NCI-H226 (cell line): ENCODE data around the gene UNC45A.

Experiments used
- DNase-seq: peaks from one replicate; pipeline ENCODE4 v3.0.0-alpha.2; 2015

Gene UNC45A

DNA sequence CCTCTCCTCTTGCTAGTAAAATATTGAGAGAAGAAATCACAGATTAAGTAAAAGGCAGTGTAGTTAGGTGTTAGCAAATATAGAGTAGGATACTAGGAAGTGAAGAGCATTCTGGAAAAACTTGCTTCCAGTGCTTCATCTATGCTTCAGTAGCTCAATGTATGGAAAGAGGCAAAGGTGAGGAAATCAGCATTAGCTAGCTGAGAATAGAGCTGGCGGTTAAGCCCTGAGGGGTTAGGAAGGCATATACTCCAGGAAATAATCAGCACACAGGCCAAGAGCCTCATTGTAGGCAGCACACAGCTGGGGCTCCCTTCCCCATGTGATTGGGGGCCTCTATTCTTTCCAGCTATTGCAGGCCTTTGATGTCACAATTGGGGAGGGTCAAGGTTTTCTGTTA, 33.3 kb downstream of the UNC45A start:
- DNase-seq: no peak

DNA sequence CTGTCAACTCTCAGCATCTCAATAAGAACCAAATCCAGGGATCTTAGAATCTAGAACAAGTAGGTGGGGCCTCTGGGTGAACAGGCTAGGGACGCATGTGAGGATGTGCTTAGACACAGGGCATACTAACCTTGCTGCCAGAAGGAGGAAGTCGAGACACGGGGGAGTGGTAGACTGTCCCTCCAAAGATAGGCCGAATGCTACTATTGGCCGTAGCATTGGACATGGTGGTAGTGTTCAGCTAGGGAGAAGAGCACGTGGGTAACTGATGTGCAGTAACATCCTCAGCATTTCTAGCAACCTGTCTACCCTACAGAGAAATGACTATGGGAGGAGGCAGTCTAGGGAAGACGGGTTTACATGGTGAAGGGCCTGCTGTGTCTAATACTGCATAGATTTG, 35.2 kb downstream of the UNC45A start:
- DNase-seq: no peak

DNA sequence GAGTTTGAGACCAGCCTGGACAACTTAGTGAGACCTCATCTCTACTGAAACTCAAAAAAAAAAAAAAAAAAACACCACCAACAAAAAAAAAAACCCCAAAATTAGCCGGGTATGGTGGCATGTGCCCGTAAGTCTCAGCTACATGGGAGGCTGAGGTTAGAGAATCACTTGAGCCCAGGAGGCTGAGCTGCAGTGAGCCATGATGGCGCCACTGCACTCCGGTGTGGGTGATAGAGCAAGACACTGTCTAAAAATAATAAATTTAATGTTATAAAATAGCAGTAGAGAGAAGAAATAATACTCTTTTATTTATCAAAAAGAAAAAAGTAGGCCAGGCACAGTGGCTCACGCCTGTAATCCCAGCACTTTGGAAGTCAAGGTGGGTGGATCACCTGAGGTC, 37.0 kb downstream of the UNC45A start:
- DNase-seq: no peak

DNA sequence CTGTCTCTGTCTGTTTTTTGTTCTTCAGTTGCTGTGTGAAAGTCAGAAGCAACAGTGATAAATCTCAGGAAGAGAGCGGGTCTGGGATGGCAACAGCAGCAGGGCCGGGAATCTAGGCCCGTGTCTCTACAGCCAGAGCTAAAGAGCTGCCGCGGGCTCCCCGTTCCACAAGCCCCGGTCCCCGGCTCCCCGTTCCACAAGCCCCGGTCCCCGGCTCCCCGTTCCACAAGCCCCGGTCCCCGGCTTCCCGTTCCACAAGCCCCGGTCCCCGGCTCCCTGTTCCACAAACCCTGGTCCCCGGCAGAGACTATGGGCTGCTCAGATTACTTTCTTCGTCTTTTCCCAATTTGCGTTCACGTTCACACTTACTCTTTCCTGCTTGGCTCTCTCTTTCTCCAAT, 39.1 kb downstream of the UNC45A start:
- no peak for DNase-seq

DNA sequence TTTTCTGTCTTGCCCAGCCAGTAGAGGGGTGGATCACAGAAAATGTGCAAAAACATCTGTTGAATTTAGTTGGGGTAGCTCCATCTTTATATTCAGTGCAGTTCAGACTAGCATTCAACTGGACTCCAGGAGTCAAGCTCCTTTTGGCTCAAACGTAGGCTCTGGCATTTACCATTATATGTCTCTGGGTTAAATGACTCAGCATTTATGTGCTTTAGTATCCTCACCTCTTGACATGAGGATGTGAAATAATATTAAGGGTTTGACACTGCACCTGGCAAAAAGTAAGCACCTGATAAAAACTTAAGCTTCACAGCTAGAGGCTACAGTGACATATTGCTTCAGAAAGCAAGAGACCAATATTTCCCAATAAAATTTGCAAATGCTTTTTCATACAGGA, 44.5 kb downstream of the UNC45A start:
- DNase-seq: no peak

DNA sequence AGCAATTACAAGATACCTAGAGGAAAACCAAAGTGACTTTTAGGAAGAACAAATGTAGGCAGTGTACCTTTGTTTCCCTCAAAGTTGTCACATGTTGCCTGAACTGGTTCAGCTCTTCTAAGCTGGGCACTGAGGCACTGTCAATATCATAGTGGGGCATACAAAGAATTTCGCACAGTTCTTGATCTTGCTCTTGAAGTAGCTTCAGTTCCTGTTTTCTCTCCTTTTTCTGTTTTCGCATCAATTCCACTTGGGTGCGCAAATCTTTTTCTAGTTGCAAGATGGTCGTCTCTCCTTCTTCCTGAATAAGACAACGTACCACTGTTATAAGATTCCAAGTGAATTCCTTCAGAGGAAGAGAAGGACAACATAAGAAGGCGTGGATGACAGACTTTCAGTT, 46.6 kb downstream of the UNC45A start:
- DNase-seq: no peak

DNA sequence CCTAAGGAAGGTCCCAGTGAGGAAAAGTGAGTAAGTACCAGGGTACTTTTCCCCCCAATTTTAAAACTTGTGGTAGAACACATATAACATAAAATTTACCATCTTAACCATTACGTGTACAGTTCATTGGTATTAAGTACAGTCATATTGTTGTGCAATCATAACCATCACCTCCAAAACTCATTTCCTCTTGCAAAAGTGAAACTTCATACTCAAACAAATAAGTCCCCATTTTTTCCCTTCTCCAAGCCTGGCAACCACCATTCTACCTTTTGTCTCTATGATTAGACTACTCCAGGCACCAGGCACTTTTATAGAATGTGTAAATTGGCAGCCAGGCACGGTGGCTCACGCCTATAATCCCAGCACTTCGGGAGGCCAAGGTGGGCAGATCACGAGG, 47.0 kb downstream of the UNC45A start:
- DNase-seq: no peak

DNA sequence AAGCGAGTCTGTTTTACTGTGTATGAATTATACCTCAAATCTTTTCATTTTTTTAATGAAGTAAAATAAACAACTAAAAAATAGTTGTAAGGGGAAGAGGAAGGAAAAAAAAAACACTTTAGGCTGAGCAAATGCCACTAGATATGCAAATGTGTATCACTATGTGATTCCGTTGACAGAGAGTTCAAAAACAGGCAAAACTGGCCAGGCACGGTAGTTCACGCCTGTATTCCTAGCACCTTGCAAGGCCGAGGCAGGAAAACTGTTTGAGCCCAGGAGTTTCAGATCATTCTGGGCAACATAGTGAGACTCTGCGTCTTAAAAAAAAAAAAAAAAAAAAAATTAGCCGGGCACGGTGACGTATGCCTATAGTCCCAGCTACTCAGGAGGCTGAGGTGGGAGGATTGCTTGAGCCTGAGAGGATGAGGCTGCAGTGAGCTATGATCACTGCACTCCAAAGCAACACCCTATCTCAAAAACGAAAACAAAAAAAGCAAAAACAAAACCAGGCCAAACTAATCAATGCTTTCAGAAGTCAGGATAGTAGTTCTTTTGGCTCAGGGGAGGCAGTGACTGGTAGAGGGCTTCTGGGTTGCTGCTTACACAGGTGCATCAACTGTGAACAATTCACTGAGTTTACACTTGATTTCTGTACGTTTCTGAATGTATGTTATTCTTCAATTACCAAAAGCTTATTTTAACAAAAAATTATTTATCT, 51.9 kb downstream of the UNC45A start:
- no peak for DNase-seq

DNA sequence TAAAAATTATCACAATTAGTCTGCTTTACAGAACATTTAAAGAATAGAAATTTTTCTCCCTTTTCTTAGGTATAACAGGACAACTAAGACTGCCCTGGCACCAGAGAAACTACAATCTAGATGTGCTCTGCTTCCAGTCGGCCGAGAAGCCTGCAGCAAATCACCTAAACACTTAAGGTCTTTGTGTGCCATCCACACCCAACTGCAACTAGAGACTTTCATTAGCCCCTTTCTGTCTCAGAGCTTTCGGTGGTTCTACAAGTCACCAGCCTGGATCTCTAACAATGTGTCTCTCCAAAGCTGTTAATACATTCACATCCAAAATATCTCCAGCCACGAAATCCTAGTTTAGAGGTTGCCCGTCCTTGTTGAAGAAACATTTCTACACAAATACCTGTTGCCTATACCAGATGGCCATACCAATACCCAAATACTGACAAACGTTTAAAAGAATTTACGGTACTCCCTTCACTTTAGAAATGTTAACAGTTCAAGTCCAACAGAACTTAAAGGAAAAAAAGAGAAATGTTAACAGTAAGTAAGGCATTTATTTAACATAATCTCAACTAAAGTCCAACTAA, 52.6 kb downstream of the UNC45A start:
- DNase-seq: no peak

DNA sequence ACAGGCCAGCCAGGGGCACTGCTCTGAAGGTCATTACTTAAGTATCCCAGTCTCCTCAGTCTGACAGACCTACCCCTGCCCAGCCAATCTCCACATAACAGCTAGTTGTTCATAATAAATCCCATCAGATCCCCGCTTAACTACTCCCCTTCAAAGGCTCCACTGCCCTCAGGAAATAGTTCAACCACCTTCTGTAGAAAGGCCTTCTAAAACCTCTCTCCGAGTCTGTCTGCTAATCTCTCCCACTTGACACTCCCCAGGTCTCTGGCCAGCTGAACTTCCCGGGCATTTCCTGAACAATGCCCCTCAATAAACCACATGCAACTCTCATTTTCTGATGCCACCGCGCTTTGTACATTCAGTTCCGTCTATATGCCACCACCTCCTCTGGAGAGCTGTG, 53.2 kb downstream of the UNC45A start:
- no peak for DNase-seq

DNA sequence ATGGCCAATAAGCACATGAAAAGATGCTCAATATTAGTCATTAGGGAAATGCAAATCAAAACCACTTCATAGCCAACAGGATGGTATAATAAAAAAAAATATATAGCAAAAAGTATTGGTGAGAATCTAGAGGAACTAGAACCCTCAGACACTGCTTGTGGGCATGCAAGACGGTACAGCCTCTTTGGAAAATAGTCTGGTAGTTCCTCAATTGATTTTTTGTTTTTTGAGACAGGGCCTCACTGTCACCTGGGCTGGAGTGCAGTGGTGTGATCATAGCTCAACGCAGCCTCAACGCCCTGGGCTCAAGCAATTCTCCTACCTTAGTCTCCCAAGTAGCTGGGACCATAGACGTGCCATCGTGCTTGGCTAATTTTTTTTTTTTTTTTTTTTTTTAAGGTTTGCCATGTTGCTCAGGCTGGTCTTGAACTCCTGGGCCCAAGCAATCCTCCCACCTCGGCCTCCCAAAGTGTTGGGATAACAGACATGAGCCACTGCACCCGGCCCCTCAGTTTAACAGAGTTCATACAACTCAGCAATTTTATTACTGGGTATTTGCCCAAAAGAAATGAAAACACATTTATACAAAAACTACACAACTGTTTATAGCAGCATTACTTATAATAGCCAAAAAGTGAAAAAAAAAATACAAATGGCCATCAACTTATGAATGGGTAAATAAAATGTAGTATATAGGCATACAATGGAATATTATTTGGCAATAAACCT, 54.1 kb downstream of the UNC45A start:
- DNase-seq: no peak

DNA sequence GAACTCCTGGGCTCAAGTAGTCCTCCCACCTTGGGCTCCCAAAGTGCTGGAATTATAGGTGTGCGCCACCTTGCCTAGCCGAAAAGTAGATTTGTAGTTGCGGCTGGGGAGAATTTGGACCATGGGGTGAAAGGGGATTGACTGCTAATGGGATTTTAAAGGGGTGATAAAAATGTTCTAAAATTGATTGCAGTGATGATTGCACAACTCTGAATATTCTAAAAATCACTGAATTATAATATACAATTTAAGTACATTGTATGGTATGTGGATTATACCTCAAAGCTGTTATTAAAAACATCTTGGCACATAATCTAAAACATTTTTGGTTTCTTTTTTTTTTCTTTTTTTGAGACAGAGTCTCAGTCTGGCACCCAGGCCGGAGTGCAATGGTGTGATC, 55.4 kb downstream of the UNC45A start:
- no peak for DNase-seq

DNA sequence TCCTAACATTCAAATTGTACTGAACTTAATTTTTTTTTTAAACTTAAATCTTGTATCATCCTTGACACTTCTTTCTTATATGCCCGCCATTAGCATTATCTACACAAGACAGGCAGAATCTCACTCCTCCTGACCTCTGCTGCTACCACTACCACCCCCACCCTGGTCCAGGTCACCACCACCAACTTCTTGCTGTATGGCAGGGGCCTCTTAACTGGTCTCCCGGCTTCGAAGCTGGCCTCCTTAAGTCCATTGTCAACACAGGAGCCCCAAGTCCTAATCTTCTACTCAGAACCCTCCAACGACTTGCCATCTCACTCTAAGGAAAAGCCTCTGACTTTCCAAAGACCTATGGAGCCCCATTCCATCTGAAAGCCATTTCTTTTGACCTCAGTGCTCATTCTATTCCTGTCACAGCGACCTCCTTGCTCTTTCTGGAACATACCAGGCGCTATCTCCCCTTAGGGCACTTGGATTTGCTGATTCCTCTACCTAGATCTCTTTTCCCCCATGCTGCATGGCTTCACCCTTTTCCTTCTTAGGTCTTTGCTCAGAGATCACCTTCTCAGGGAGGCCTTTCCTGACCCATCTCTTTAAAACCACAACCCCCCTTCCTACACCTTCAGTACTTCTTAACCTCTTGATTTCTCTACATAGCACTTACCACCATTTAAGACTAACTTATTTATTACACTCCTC, 56.7 kb downstream of the UNC45A start:
- DNase-seq: no peak

DNA sequence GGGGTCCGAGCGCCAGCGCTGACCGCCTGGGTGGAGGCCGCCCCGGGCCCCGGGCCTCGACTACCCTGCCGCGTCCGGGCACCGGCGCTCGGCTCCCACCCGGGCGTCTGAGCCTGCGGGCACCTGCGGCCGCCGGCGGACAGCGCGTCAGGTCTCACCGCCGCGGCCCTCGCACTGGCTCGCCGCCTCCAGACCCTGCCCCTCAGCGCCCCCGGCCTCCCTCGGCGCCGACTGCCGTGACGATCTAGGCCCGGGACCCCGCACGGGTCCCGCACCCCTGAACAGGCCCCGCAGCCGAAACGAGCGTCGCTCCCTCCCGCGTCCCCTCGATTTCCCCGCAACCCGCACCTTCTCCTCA, 59.0 kb downstream of the UNC45A start:
- DNase-seq: no peak

DNA sequence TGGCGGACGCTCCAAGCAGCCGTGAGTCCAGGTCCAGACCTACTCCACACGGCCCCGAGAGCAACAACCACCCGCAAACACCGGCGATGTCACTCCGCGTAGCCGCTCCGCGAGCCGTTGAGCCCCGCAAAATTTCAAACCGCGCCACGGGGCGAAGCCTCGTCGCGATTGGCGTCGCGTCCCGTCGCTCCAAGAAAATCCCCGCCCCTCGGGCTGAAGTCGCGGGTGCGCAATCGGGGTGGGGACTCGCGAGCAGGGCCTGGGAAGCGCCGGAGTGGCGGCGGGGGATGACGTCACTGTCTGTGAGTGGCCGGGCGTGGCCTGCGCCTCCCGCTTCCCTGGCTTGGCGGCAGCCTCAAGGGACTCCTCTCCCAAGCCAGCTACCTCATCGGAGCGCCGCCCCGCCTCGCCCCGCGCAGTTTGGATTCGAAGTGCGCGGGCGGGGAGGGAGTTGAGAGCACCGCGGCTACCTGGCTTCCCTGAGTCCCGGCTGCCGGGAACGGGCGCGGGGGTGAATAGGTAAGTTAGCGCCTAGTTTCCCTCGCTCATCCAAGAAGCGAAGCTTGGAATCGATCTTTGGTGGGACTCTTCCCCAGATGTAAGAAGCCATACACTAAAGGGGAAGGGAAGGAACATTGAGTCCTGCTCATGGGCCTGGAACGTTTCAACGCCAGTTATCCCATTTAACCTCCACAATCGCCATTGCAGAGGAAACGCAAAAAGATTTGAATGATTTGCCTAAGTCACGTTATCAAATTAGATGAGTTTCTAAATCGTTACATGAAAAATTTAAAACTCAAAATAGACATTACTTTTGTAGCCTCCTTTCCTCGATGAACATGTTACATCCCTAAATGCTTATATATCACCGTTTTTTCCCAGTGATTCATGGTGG, 59.6 kb downstream of the UNC45A start, which contains the start of gene PRC1:
TSS of gene PRC1 (minus strand) at position 119 of the 895 bp plus-strand sequence. CDS start at position 1, 118 bp downstream.
- DNase-seq: peak; percentile 99

DNA sequence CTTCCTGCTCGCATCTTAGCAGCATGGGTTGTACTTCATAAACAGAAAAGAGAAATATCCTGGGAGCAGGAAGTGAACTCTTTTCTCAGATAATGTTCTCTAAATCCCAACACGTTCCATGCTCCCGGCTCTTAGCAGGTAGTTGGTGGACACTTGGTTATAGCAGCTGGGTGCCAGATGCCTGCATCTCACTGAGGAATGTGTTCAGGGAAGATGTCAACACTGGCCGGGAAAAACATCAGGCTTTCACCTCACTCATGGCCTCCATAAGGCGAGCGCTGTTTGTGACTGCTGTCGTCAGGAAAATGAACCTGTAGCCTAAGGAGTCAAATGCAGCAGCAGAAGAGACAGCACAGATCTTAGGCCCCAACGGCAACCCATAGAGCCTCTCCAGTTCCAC, 63.7 kb downstream of the UNC45A start:
- DNase-seq: no peak

DNA sequence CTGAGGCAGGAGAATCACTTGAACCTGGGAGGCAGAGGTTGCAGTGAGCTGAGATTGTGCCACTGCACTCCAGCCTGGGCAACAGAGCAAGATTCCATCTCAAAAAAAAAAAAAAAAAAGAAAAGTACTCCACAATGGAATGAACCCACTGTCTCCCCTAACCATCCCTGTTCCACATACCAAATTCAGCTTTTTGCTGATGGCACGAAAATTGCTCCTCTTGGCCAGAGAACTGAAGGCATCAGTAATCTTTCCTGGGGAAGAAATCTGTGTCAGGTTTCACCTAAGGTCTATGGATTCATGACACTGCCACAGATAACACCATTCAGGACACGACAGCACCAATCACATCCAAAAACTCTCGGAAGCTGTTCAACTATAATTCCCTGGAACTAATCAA, 66.1 kb downstream of the UNC45A start:
- no peak for DNase-seq
